ENCODE data around the gene TRIM9. TPM values are rescaled to one million over a fixed set of nuclear protein-coding genes. Genes with fewer than 3 reads are reported as not detected.

The TRIM9 gene
- total RNA-seq, 1 experiment from 2014 or later: 0.02 TPM

- no peak for DNase-seq (ENCODE audit: low spot score)
Observed at GRCh38 chr14:51056421-51056820, 38.5 kb downstream of the TRIM9 start.

GRCh38 chr14:51053157-51053556 lies 41.7 kb downstream of the TRIM9 start:
- DNase-seq (ENCODE audit: low spot score): no peak

- DNase-seq (ENCODE audit: low spot score): no peak
Observed at GRCh38 chr14:51044961-51045360, 49.9 kb downstream of the TRIM9 start.

GRCh38 chr14:51041883-51042282 lies 53.0 kb downstream of the TRIM9 start:
- DNase-seq (ENCODE audit: low spot score): no peak

- DNase-seq (ENCODE audit: low spot score): no peak
Observed at GRCh38 chr14:51041108-51041531, 53.8 kb downstream of the TRIM9 start.

GRCh38 chr14:51039252-51039651 lies 55.7 kb downstream of the TRIM9 start:
- DNase-seq (ENCODE audit: low spot score): no peak

GRCh38 chr14:51035611-51036192 lies 59.2 kb downstream of the TRIM9 start:
- DNase-seq (ENCODE audit: low spot score): no peak

GRCh38 chr14:51028851-51029754 lies 65.8 kb downstream of the TRIM9 start:
- no peak for DNase-seq (ENCODE audit: low spot score)

GRCh38 chr14:51028361-51028760 lies 66.5 kb downstream of the TRIM9 start:
- no peak for DNase-seq (ENCODE audit: low spot score)

- DNase-seq (ENCODE audit: low spot score): no peak
Observed at GRCh38 chr14:51024377-51024776, 70.5 kb downstream of the TRIM9 start.

- no peak for DNase-seq (ENCODE audit: low spot score)
Observed at GRCh38 chr14:51023964-51024363, 70.9 kb downstream of the TRIM9 start.

GRCh38 chr14:51022769-51023168 lies 72.1 kb downstream of the TRIM9 start:
- DNase-seq (ENCODE audit: low spot score): no peak

- DNase-seq (ENCODE audit: low spot score): no peak
Observed at GRCh38 chr14:51020024-51020710, 74.7 kb downstream of the TRIM9 start.

- no peak for DNase-seq (ENCODE audit: low spot score)
Observed at GRCh38 chr14:51019089-51019488, 75.8 kb downstream of the TRIM9 start.

- no peak for DNase-seq (ENCODE audit: low spot score)
Observed at GRCh38 chr14:51018521-51018920, 76.4 kb downstream of the TRIM9 start.

- no peak for DNase-seq (ENCODE audit: low spot score)
Observed at GRCh38 chr14:51014625-51015024, 80.3 kb downstream of the TRIM9 start.

GRCh38 chr14:51014086-51014485 lies 80.8 kb downstream of the TRIM9 start:
- DNase-seq (ENCODE audit: low spot score): peak; percentile 66

- no peak for DNase-seq (ENCODE audit: low spot score)
Observed at GRCh38 chr14:51012055-51012454, 82.8 kb downstream of the TRIM9 start.

- DNase-seq (ENCODE audit: low spot score): no peak
Observed at GRCh38 chr14:51008446-51008845, 86.5 kb downstream of the TRIM9 start.

GRCh38 chr14:51006781-51007211 lies 88.1 kb downstream of the TRIM9 start:
- DNase-seq (ENCODE audit: low spot score): peak; percentile 74

- DNase-seq (ENCODE audit: low spot score): no peak
Observed at GRCh38 chr14:51006324-51006723, 88.6 kb downstream of the TRIM9 start.

- peak; percentile 54 for DNase-seq (ENCODE audit: low spot score)
Observed at GRCh38 chr14:51004801-51005526, 89.9 kb downstream of the TRIM9 start.

All from A172 (cell line).